Activated naive CD4-positive, alpha-beta T cell treated with anti-CD3 and anti-CD28 coated beads, Interleukin-2, amount 50 U/mL, for 24 hours (primary cell): ENCODE results near the gene FKBP4.

ENCODE experiments used
- H3K27ac Mint-ChIP-seq: one replicate; pipeline ENCODE4 v1.8.0; 2021; ENCODE audit warnings: mild to moderate bottlenecking, mixed read lengths
- H3K27me3 Mint-ChIP-seq: one replicate; pipeline ENCODE4 v1.8.0; 2021; ENCODE audit warnings: mixed read lengths
- H3K36me3 Mint-ChIP-seq: one replicate; pipeline ENCODE4 v1.8.0; 2021; ENCODE audit warnings: mixed read lengths
- H3K4me1 Mint-ChIP-seq: one replicate; pipeline ENCODE4 v1.8.0; 2021; ENCODE audit warnings: mixed read lengths
- H3K4me3 Mint-ChIP-seq: one replicate; pipeline ENCODE4 v1.8.0; 2021; ENCODE audit warnings: mild to moderate bottlenecking, mixed read lengths
- H3K9me3 Mint-ChIP-seq: one replicate; pipeline ENCODE4 v1.8.0; 2021; ENCODE audit warnings: mixed read lengths

The FKBP4 gene

GRCh38 chr12:2797721-2798418 lies 3.1 kb downstream of the FKBP4 start:
- peak overlapping the region; percentile 94 for H3K27ac Mint-ChIP-seq
- H3K9me3 Mint-ChIP-seq: no peaks in the 10 kb centered on the region
- no peaks in the 10 kb centered on the region for H3K27me3 Mint-ChIP-seq
- H3K4me3 Mint-ChIP-seq: peak overlapping the region; percentile 63
- peaks cover 23% of the 10 kb centered on the region for H3K4me1 Mint-ChIP-seq
- H3K36me3 Mint-ChIP-seq: peaks cover 24% of the 10 kb centered on the region

GRCh38 chr12:2800046-2800570 lies 5.3 kb downstream of the FKBP4 start:
- H3K27ac Mint-ChIP-seq: peak overlapping the region; percentile 62
- H3K36me3 Mint-ChIP-seq: peaks cover 28% of the 10 kb centered on the region
- no peaks in the 10 kb centered on the region for H3K27me3 Mint-ChIP-seq
- H3K4me3 Mint-ChIP-seq: no peak overlapping the region
- H3K9me3 Mint-ChIP-seq: no peaks in the 10 kb centered on the region
- peaks cover 23% of the 10 kb centered on the region for H3K4me1 Mint-ChIP-seq

- Mint-ChIP-seq H3K27me3 (no peaks in the 10 kb centered on the region), H3K36me3 (peaks cover 26% of the 10 kb centered on the region), H3K4me3 (no peak overlapping the region), H3K27ac (no peak overlapping the region), H3K4me1 (peaks cover 26% of the 10 kb centered on the region), H3K9me3 (no peaks in the 10 kb centered on the region)
These were observed 6.4 kb downstream of the FKBP4 start for GRCh38 chr12:2801044-2801783.

- no peak overlapping the region for H3K27ac Mint-ChIP-seq
- H3K4me3 Mint-ChIP-seq: no peak overlapping the region
- H3K36me3 Mint-ChIP-seq: peaks cover 11% of the 10 kb centered on the region
- H3K27me3 Mint-ChIP-seq: no peaks in the 10 kb centered on the region
- peaks cover 6% of the 10 kb centered on the region for H3K4me1 Mint-ChIP-seq
- no peaks in the 10 kb centered on the region for H3K9me3 Mint-ChIP-seq
These were observed 9.0 kb downstream of the FKBP4 start for GRCh38 chr12:2803635-2804392.

GRCh38 chr12:2804393-2805142 lies 9.8 kb downstream of the FKBP4 start:
- Mint-ChIP-seq H3K4me1 (peaks cover 5% of the 10 kb centered on the region), H3K27me3 (no peaks in the 10 kb centered on the region), H3K27ac (no peak overlapping the region), H3K36me3 (peaks cover 7% of the 10 kb centered on the region), H3K4me3 (no peak overlapping the region), H3K9me3 (no peaks in the 10 kb centered on the region)

- Mint-ChIP-seq H3K27ac (no peak overlapping the region), H3K9me3 (no peaks in the 10 kb centered on the region), H3K4me3 (no peak overlapping the region), H3K27me3 (no peaks in the 10 kb centered on the region), H3K4me1 (peaks cover 5% of the 10 kb centered on the region), H3K36me3 (peaks cover 5% of the 10 kb centered on the region)
These were observed 10.4 kb downstream of the FKBP4 start for GRCh38 chr12:2805143-2805520.

- peaks cover 5% of the 10 kb centered on the region for H3K36me3 Mint-ChIP-seq
- H3K27ac Mint-ChIP-seq: no peak overlapping the region
- no peaks in the 10 kb centered on the region for H3K27me3 Mint-ChIP-seq
- peaks cover 8% of the 10 kb centered on the region for H3K4me1 Mint-ChIP-seq
- H3K4me3 Mint-ChIP-seq: no peak overlapping the region
- H3K9me3 Mint-ChIP-seq: no peaks in the 10 kb centered on the region
These were observed 11.9 kb downstream of the FKBP4 start for GRCh38 chr12:2806700-2807099.

- no peaks in the 10 kb centered on the region for H3K36me3 Mint-ChIP-seq
- H3K4me3 Mint-ChIP-seq: peak overlapping the region; percentile 100
- no peaks in the 10 kb centered on the region for H3K27me3 Mint-ChIP-seq
- H3K27ac Mint-ChIP-seq: no peak overlapping the region
- peaks cover 28% of the 10 kb centered on the region for H3K4me1 Mint-ChIP-seq
- H3K9me3 Mint-ChIP-seq: no peaks in the 10 kb centered on the region
These were observed 17.0 kb downstream of the FKBP4 start for GRCh38 chr12:2811801-2812200.

GRCh38 chr12:2812290-2813213 lies 17.8 kb downstream of the FKBP4 start, which contains the start of gene ITFG2:
Gene ITFG2 (plus strand): TSS chr12:2812668. CDS start chr12:2812761, 93 bp downstream.
- Mint-ChIP-seq H3K4me3 (peak within 1 kb of the TSS; percentile 100), H3K4me1 (peaks cover 32% of the 10 kb centered on the region), H3K27me3 (no peaks in the 10 kb centered on the region), H3K27ac (peak within 1 kb of the TSS; percentile 99), H3K9me3 (no peaks in the 10 kb centered on the region), H3K36me3 (no peaks in the 10 kb centered on the region)

GRCh38 chr12:2813214-2814185 lies 18.7 kb downstream of the FKBP4 start:
- Mint-ChIP-seq H3K36me3 (peaks cover 8% of the 10 kb centered on the region), H3K27ac (peak overlapping the region; percentile 99), H3K27me3 (no peaks in the 10 kb centered on the region), H3K4me1 (peaks cover 39% of the 10 kb centered on the region), H3K9me3 (no peaks in the 10 kb centered on the region), H3K4me3 (peak overlapping the region; percentile 100)

GRCh38 chr12:2819810-2820209 lies 25.0 kb downstream of the FKBP4 start:
- Mint-ChIP-seq H3K4me1 (peaks cover 19% of the 10 kb centered on the region), H3K36me3 (peaks cover 20% of the 10 kb centered on the region), H3K4me3 (no peak overlapping the region), H3K27me3 (no peaks in the 10 kb centered on the region), H3K9me3 (no peaks in the 10 kb centered on the region), H3K27ac (no peak overlapping the region)

GRCh38 chr12:2820432-2820831 lies 25.7 kb downstream of the FKBP4 start:
- Mint-ChIP-seq H3K27ac (no peak overlapping the region), H3K4me1 (peaks cover 14% of the 10 kb centered on the region), H3K36me3 (peaks cover 22% of the 10 kb centered on the region), H3K4me3 (no peak overlapping the region), H3K27me3 (no peaks in the 10 kb centered on the region), H3K9me3 (no peaks in the 10 kb centered on the region)

GRCh38 chr12:2823483-2823882 lies 28.7 kb downstream of the FKBP4 start:
- Mint-ChIP-seq H3K4me3 (no peak overlapping the region), H3K27ac (no peak overlapping the region), H3K27me3 (no peaks in the 10 kb centered on the region), H3K9me3 (no peaks in the 10 kb centered on the region), H3K36me3 (peaks cover 18% of the 10 kb centered on the region), H3K4me1 (no peaks in the 10 kb centered on the region)
